Small intestine (tissue), 7 donors: ENCODE measurements around the gene NACC1. TPM values are rescaled to one million over a fixed set of nuclear protein-coding genes. Genes with fewer than 3 reads are reported as not detected.

Source experiments
- DNase-seq, 2 donors: peaks; one replicate each; pipeline versions ENCODE4 v3.0.0 to v3.0.0-alpha.2; 2013
- FAIRE-seq: peaks from 2 replicates; lab custom pipeline; 2012; peaks lifted over from hg19 to GRCh38; lab: Jason Lieb, UNC
- H3K27ac ChIP-seq, 3 donors: one replicate each; pipeline ENCODE4 v1.5.1; 2013; ENCODE audit warnings: low read length in 2 of 3, mild to moderate bottlenecking in 2 of 3, control low read depth in 1 of 3, inconsistent platforms in 1 of 3, low read depth in 1 of 3, moderate library complexity in 1 of 3
- H3K27me3 ChIP-seq, 3 donors: one replicate each; pipeline ENCODE4 v1.6.1; 2013; ENCODE audit warnings: low read length in 3 of 3, inconsistent platforms in 1 of 3; ENCODE audit not compliant: control insufficient read depth in 3 of 3, insufficient read depth in 3 of 3
- H3K36me3 ChIP-seq, 3 donors: one replicate each; pipeline ENCODE4 v1.6.1; 2013; ENCODE audit warnings: low read length in 3 of 3, inconsistent platforms in 1 of 3, low read depth in 1 of 3, mild to moderate bottlenecking in 1 of 3, moderate library complexity in 1 of 3; ENCODE audit not compliant: control insufficient read depth in 3 of 3, insufficient read depth in 2 of 3
- H3K4me1 ChIP-seq, 3 donors: one replicate each; pipeline ENCODE4 v1.6.1; 2013; ENCODE audit warnings: low read length in 2 of 3, inconsistent platforms in 1 of 3, low read depth in 1 of 3, mild to moderate bottlenecking in 1 of 3, moderate library complexity in 1 of 3; ENCODE audit not compliant: control insufficient read depth in 3 of 3, insufficient read depth in 2 of 3
- H3K4me3 ChIP-seq, 3 donors: one replicate each; pipeline ENCODE4 v1.5.1; 2013; ENCODE audit warnings: low read length in 3 of 3, control low read depth in 1 of 3, inconsistent platforms in 1 of 3, low read depth in 1 of 3, mild to moderate bottlenecking in 1 of 3, moderate library complexity in 1 of 3
- H3K9me3 ChIP-seq, 2 donors: one replicate each; pipeline ENCODE4 v1.6.1; 2013; ENCODE audit warnings: low read depth in 1 of 2, low read length in 1 of 2; ENCODE audit not compliant: control insufficient read depth in 2 of 2, insufficient read depth in 1 of 2
- WGBS, 3 donors: extraction: QIAGEN DNeasy Blood & Tissue Kit; methylation state at CpG; one replicate each; pipeline ENCODE4 v1.1.7; 2013; 5-methylcytosine and 5-hydroxymethylcytosine counted together
- polyA plus RNA-seq, 4 donors: library from polyadenylated mRNA; stranded (reverse) in 3 of 4; unstranded in 1 of 4; fragments of 200-250 nt in 3 of 4; fragments of 120-200 nt in 1 of 4; gene quantifications; one replicate each; pipeline versions ENCODE4 v1.2.1 to v1.2.3, GENCODE V29; 2013
- donor health status: healthy with polysubstance abuse.
- donor health status: control.
- donor health status: control.
- donor health status: Bipolar disorder and iron deficiency.
- donor health status: healthy.

The NACC1 gene
- polyA plus RNA-seq, 4 donors = 7.6 to 51.6 (median 17.9) TPM

DNA sequence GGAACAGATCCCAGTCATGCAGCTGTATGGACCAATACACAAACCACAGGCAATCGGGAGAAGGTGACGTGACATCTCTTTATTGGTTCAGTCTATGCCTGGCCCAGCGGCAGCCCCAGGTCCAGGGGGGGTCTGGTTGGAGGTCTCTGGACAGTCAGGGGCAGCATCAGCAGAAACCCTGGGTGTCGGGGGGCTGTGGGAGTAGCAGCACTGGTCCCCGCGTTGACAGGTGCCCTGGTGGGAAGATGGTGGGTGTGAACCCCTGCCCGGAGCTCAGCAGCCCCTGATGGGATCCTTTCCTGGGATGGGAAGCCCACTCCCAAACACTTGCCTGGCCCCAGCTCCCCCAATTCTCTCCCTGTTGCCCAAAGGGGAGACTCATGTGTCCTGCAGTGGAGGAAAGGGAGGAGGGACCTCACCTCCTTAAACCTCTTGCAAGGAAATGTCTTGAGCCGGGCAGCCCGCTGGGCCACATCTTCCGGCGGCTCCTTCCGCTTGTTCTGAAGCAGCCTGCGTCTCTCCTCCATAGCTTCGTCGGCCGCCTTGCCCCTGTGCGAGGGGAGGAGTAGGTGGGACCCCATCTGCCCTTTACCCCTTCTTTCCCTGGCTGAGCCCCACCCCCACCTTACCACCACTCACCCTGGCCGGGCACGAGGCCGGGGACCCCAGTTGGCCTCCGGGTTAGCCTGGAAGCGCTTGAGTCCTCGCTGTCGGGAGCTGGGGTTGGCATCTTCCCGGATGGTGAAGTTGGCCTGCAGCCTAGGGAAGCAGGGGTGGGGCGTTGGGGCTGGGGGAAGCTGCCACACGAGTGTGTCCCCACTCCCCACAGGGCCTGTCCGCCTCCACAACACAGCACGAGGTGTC is 13.0 kb upstream of the NACC1 start:
- peaks cover 0 to 12% (median 3%) of the 10 kb centered on the region in 3 donors for H3K4me1 ChIP-seq

DNA sequence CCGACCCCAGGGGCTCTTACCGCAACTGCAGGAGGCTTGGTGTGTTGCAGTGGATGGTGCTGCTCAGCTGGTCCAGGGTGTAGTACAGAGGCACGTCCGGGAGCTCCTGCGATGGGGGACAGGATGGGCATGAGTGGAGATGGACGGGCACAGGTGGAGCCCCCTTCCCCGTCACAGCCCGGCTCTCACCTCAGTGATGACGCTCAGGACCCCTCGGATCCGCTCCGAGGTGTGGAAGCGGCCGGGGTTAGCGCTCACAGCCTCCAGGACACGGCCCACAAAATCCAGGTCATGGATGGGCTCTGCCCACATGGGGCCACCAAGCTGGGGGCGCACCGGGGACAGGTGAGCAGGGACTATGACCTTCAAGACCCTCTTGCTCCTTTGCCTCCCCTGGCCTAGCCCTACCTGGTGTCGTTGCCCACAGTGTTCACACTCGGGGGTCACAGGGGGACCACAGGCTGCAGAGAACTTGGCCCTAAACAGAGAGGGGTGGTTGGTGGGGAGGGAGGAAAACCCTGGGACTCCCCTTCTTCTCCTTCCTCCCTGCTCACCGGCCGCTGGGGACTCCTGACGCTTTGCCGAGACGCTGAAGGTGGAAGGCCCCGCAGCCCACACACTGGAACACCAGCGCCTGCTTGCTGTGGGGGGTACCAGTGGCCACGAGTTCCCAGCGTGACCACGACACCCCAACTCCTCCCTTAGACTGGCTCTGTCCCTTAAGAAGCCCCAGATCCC is 8.5 kb upstream of the NACC1 start:
- Histone ChIP-seq H3K36me3 (peaks cover 0 to 74% (median 6%) of the 10 kb centered on the region in 3 donors), H3K4me1 (no peaks in the 10 kb centered on the region), H3K27ac (no peak overlapping the region), H3K27me3 (no peaks in the 10 kb centered on the region), H3K4me3 (no peak overlapping the region), H3K9me3 (no peaks in the 10 kb centered on the region)
- FAIRE-seq (no peak), DNase-seq (no peak)
- WGBS, 3 donors = 95 to 98% (median 95%) methylated on average over 24 to 30 of the region's 30 CpGs

More for the DNA sequence above, 13.0 kb upstream of the NACC1 start:
- 67 to 81% (median 69%) methylated on average over 29 of the region's 29 CpGs for WGBS, 3 donors
- Histone ChIP-seq H3K36me3 (peaks cover 0 to 51% (median 6%) of the 10 kb centered on the region in 3 donors), H3K27me3 (peaks cover 0 to 27% (median 0%) of the 10 kb centered on the region in 3 donors), H3K9me3 (no peaks in the 10 kb centered on the region), H3K27ac (peak overlapping the region in 2 of 3 donors; percentile 39 to 50), H3K4me3 (peak overlapping the region in 1 of 3 donors; percentile 45)
- DNase-seq (no peak), FAIRE-seq (no peak)

DNA sequence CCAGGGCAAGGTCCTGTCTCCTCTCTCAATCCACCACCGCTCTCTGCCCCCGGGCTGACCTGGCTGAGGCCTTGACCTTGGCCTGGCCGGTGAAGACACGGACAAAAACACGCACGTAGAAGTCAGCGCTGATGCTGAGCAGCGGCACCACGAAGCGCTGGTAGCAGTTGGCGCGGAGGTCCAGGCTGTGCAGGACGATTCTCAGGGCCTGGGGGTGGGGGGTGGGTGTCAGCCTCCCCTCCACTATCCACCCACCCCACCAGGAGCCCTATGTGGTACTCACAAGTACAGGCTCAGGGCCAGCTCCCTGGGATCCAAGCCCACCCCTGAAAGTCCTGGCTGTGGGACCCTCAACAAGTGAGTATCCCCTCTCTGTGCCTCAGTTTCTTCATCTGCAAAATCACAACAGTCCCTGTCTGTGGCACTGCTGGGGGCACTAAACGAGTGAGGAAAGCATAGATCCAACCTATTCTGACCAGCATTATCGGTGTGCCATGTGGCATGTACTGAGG is 7.9 kb upstream of the NACC1 start:
- Histone ChIP-seq H3K9me3 (no peaks in the 10 kb centered on the region), H3K4me1 (peaks cover 0 to 3% (median 0%) of the 10 kb centered on the region in 3 donors), H3K36me3 (peaks cover 0 to 72% (median 6%) of the 10 kb centered on the region in 3 donors), H3K27ac (no peak overlapping the region), H3K27me3 (no peaks in the 10 kb centered on the region), H3K4me3 (no peak overlapping the region)
- FAIRE-seq (no peak), DNase-seq (no peak)
- 91 to 94% (median 93%) methylated on average over 15 of the region's 15 CpGs for WGBS, 3 donors

DNA sequence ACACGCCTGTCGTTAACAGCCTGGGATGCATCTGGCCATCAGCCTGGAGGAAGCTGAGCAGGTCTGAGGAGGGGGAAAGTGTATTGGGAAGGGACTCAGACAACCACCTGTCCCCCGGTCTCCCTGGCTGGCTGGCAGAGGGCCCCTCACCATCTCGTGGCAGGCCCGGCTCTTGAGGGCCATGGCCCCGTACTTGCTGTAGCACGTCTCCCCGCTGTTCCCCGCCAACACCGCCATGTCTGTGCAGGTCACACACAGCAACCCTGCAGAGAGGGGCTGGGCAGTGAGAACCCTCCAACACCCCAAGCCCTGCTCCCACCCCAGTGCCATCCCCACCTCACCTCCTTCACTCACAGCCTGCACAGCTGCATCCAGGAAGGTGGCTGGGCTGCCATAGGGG is 5.5 kb upstream of the NACC1 start:
- H3K4me3 ChIP-seq = no peak overlapping the region
- H3K36me3 ChIP-seq = peaks cover 0 to 64% (median 4%) of the 10 kb centered on the region in 3 donors
- no peaks in the 10 kb centered on the region for H3K9me3 ChIP-seq
- 94 to 98% (median 95%) methylated on average over 10 of the region's 10 CpGs for WGBS, 3 donors
- FAIRE-seq (no peak), DNase-seq (no peak)
- no peak overlapping the region for H3K27ac ChIP-seq
- peaks cover 0 to 13% (median 2%) of the 10 kb centered on the region in 3 donors for H3K4me1 ChIP-seq
- H3K27me3 ChIP-seq = no peaks in the 10 kb centered on the region

DNA sequence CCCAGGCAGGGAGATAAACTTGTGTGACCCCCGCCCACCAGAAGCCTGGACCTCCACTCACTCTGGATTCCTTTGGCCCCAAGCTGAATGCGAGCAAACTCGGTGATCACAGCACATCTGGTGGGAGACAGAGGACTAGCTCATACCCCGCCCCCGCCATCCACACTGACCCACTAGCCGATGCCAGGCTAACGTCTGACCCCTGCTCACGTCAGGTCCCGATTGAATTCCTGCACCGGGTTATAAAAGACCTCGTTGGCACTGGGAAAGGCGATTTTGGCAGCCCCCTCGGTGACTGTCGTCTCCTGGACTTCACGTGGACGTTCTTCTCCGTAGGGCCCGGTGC is 2.2 kb upstream of the NACC1 start:
- no peak for DNase-seq
- peaks cover 0 to 19% (median 6%) of the 10 kb centered on the region in 3 donors for H3K4me1 ChIP-seq
- H3K4me3 ChIP-seq = peak overlapping the region; percentile 81 to 99 (median 82)
- H3K9me3 ChIP-seq = no peaks in the 10 kb centered on the region
- H3K27me3 ChIP-seq = no peaks in the 10 kb centered on the region
- FAIRE-seq = no peak
- H3K27ac ChIP-seq = peak overlapping the region in 2 of 3 donors; percentile 60 to 83
- peaks cover 0 to 39% (median 0%) of the 10 kb centered on the region in 3 donors for H3K36me3 ChIP-seq
- 1 to 2% (median 2%) methylated on average over 18 of the region's 18 CpGs for WGBS, 3 donors

DNA sequence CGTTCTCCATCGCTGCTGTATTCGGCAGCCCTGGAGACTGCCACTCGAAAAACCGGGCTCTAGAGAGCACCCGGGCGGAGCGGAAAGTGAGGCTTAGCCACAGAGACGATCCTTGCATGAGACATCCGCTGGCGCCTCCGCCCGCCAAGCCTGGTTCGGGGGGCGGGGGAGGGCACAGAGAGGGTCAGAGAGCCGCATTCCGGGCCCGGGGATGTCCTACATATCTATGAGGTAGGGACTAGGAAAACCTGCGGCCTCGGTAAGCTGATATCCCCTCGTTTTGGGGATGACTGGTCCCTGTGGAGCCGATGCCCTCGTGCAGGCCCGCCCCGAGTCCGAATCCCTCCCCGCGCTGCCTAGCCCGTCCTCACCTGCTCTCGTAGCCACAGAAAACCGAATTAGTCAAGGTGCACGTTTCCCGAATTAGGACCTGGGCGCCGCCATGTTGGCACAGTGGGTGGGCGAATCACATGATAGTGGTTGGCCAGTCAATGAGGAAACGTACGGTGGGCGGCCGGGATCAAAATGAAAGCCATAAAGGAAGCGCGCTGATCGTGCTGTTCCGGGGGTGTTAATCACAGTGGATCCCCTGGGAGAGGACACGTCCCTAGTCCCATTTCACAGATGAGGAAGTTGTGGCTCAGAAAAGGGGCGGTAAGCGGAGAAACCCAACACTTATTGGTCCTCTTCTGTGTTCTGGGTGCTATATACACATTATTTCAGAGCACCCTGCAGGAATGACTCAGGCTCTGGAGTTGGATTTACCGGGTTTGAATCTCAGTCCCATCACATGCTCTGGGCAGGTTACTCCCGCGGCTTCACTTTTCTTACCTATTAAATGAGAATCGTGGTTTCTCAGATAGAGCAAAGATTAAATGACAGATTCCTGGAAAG is 1.5 kb upstream of the NACC1 start, which contains the start of gene TRMT1:
Gene TRMT1 (minus strand): TSS at position 459 of the 894 bp plus-strand sequence. CDS start 341 bp downstream, at position 118.
- FAIRE-seq (no peak), DNase-seq (peak; percentile 93 to 96)
- Histone ChIP-seq H3K9me3 (no peaks in the 10 kb centered on the region), H3K27ac (peak within 1 kb of the TSS in 2 of 3 donors; percentile 60 to 83), H3K4me3 (peak within 1 kb of the TSS; percentile 81 to 99 (median 82)), H3K4me1 (peaks cover 0 to 19% (median 6%) of the 10 kb centered on the region in 3 donors), H3K36me3 (peaks cover 0 to 40% (median 0%) of the 10 kb centered on the region in 3 donors), H3K27me3 (no peaks in the 10 kb centered on the region)
- 0 to 1% (median 0%) methylated on average over 51 of the region's 51 CpGs for WGBS, 3 donors

DNA sequence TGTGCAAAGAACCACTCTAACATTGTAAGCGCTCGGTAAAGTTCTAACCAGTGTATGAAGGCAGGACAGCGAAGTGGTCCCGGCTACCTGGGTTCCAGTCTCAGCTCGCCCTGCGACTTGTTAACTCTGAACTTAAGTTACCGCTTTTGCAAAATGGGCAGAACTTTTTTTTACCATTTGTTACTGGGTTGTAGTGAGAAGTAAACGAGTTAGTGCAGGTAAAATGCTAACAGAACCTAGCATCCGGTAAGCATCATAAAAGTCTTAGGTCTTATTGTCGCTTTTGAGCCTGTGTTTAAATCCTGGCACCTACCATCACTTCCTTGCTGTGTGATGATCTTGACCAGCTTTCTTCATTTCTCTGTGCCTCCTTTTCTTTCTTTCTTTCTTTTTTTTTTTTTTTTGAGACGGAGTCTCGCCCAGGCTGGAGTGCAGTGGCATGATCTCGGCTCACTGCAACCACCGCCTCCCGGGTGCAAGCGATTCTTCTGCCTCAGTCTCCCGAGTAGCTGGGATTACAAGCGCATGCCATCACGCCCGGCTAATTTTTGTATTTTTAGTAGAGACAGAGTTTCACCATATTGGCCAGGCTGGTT is 790 bp upstream of the NACC1 start:
- no peak for FAIRE-seq
- peaks cover 0 to 39% (median 0%) of the 10 kb centered on the region in 3 donors for H3K36me3 ChIP-seq
- peak overlapping the region; percentile 81 to 99 (median 82) for H3K4me3 ChIP-seq
- no peaks in the 10 kb centered on the region for H3K27me3 ChIP-seq
- WGBS, 3 donors = 1 to 7% (median 7%) methylated on average over 20 of the region's 20 CpGs
- peak overlapping the region in 2 of 3 donors; percentile 60 to 83 for H3K27ac ChIP-seq
- H3K4me1 ChIP-seq = peaks cover 0 to 20% (median 6%) of the 10 kb centered on the region in 3 donors
- DNase-seq = no peak
- no peaks in the 10 kb centered on the region for H3K9me3 ChIP-seq
